ENCODE measurements around the gene NEK9.

The NEK9 gene

DNA sequence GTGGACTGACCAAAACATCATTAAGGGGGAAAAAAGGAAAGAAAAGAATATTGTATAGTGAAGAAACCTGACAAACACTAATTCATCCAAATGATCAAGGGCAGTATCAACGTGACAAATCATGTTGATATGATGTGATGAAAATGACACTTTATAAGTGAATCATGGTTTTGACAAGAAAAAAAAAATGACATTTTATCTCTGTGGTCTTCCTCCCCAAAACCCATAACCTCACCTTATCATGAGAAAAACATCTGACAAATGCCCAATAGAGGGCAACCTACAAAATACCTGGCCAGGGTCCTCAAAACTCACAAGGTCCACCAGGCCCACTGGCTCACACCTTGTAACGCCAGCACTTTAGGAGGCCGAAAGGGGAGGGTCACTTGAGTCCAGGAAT, 35.8 kb upstream of the NEK9 start:
- Histone ChIP-seq H3K9me3 (no peaks in the 10 kb centered on the region), H3K36me3 (peaks cover 0 to 4% (median 0%) of the 10 kb centered on the region in 3 donors), H3K27me3 (no peaks in the 10 kb centered on the region), H3K4me3 (no peak overlapping the region), H3K27ac (no peak overlapping the region), H3K4me1 (peaks cover 0 to 47% (median 21%) of the 10 kb centered on the region in 4 donors)
- no peak for DNase-seq
- TF ChIP-seq, protein P1, sequence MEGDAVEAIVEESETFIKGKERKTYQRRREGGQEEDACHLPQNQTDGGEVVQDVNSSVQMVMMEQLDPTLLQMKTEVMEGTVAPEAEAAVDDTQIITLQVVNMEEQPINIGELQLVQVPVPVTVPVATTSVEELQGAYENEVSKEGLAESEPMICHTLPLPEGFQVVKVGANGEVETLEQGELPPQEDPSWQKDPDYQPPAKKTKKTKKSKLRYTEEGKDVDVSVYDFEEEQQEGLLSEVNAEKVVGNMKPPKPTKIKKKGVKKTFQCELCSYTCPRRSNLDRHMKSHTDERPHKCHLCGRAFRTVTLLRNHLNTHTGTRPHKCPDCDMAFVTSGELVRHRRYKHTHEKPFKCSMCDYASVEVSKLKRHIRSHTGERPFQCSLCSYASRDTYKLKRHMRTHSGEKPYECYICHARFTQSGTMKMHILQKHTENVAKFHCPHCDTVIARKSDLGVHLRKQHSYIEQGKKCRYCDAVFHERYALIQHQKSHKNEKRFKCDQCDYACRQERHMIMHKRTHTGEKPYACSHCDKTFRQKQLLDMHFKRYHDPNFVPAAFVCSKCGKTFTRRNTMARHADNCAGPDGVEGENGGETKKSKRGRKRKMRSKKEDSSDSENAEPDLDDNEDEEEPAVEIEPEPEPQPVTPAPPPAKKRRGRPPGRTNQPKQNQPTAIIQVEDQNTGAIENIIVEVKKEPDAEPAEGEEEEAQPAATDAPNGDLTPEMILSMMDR (IDR thresholded peaks at IDR 0.05) = no peak
- intact Hi-C loops (cut with DNase I; ENCODE audit: low total_unique reads) = no loop called here

DNA sequence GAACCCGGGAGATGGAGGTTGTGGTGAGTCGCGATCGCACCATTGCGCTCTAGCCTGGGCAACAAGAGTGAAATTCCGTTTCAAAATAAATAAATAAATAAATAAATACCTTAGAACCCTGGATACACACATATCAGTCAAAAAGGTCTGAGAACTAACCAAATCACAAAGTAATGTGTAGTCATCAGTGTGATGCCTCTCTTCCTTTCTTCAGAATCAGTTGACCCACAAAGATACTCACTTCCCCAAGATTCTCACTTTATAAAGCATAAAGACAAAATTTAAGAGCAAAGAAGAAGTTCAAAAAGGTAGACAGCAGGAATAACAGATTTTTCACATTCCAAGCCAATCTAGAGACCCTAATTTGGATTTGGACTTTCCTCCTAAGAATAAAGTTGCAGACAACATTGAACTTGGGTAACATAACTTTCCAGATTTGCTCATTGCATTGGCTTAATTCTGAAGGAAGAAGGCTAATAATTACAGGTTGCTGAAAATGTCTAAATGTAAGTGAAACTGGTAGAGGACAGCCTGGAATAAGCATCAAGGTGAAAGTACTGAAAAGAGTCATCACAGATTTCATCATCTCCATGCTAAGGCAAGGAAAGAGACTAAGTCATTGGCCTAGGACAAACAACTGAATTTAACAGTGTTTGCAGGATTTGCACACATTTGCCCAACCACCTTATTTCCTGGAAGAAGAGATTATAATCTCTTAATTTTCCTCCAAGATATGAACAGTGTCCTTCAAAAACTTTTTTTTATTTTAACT, 32.2 kb upstream of the NEK9 start:
- intact Hi-C loops (cut with DNase I; ENCODE audit: low total_unique reads) = no loop called here

GRCh38 chr14:75156901-75157300, 30.1 kb upstream of the NEK9 start:
- Histone ChIP-seq H3K27me3 (no peaks in the 10 kb centered on the region), H3K36me3 (peaks cover 0 to 4% (median 2%) of the 10 kb centered on the region in 3 donors), H3K9me3 (no peaks in the 10 kb centered on the region), H3K27ac (no peak overlapping the region), H3K4me3 (no peak overlapping the region), H3K4me1 (peaks cover 0 to 26% (median 10%) of the 10 kb centered on the region in 4 donors)
- TF ChIP-seq, protein P1 (IDR thresholded peaks at IDR 0.05) = no peak
- intact Hi-C loops (cut with DNase I; ENCODE audit: low total_unique reads) = no loop called here
- DNase-seq = no peak

More for the DNA sequence above, 32.2 kb upstream of the NEK9 start:
- Histone ChIP-seq H3K9me3 (no peaks in the 10 kb centered on the region), H3K4me3 (no peak overlapping the region), H3K27me3 (no peaks in the 10 kb centered on the region), H3K36me3 (peaks cover 0 to 4% (median 0%) of the 10 kb centered on the region in 3 donors), H3K27ac (no peak overlapping the region), H3K4me1 (peaks cover 0 to 25% (median 10%) of the 10 kb centered on the region in 4 donors)
- TF ChIP-seq, protein P1 (IDR thresholded peaks at IDR 0.05) = no peak
- no peak for DNase-seq

DNA sequence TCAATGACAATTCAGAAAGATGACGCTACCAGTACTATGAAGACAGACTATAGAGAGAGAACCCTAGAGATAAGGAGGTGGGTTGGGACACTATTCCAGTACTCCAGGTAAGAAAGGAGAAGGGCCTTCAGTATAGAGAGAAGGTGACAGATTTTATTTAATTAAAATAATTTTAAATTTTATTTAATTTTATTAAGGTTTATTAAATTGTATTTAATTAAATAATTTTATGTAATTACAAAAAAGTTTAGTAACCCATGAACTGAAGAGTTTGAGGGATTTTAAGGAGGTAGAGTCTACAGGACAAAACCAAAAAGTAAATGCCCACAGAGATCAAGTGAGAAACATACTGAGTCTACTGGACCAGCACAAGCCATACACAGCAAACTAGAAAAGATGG, 29.3 kb upstream of the NEK9 start:
- Histone ChIP-seq H3K9me3 (no peaks in the 10 kb centered on the region), H3K36me3 (peaks cover 0 to 10% (median 8%) of the 10 kb centered on the region in 3 donors), H3K4me1 (peaks cover 0 to 25% (median 9%) of the 10 kb centered on the region in 4 donors), H3K27me3 (no peaks in the 10 kb centered on the region), H3K4me3 (no peak overlapping the region), H3K27ac (no peak overlapping the region)
- TF ChIP-seq, protein P1 (IDR thresholded peaks at IDR 0.05) = no peak
- DNase-seq = no peak
- intact Hi-C loops (cut with DNase I; ENCODE audit: low total_unique reads) = no loop called here

GRCh38 chr14:75155169-75155568, 28.3 kb upstream of the NEK9 start:
- H3K4me3 ChIP-seq = no peak overlapping the region
- intact Hi-C loops (cut with DNase I; ENCODE audit: low total_unique reads) = no loop called here
- no peak overlapping the region for H3K27ac ChIP-seq

More at GRCh38 chr14:75155169-75155568, 28.3 kb upstream of the NEK9 start:
- H3K27me3 ChIP-seq = no peaks in the 10 kb centered on the region
- no peaks in the 10 kb centered on the region for H3K9me3 ChIP-seq
- TF ChIP-seq, protein P1 (IDR thresholded peaks at IDR 0.05) = no peak
- peaks cover 0 to 15% (median 6%) of the 10 kb centered on the region in 4 donors for H3K4me1 ChIP-seq
- no peak for DNase-seq
- H3K36me3 ChIP-seq = peaks cover 5 to 18% (median 12%) of the 10 kb centered on the region in 3 donors
